ENCODE measurements around the gene AP1M1. TPM values are rescaled to one million over a fixed set of nuclear protein-coding genes. Genes with fewer than 3 reads are reported as not detected.
"Not testable (repeated sequence)": the region's sequence is repeated elsewhere in the genome, so short reads cannot be mapped to it uniquely, and the experiment has no call there.

AP1M1 gene
- total RNA-seq, 1 donor from 2014 or later: 162 TPM

GRCh38 chr19:16175954-16176353, 21.8 kb upstream of the AP1M1 start:
- DNase-seq (ENCODE audit: low spot score in 2 of 2): no peak
- no peak overlapping the region for H3K27ac ChIP-seq
- no peaks in the 10 kb centered on the region for H3K36me3 ChIP-seq
- no peaks in the 10 kb centered on the region for H3K27me3 ChIP-seq
- no peak for TF ChIP-seq CTCF (IDR thresholded peaks at IDR 0.05)
- intact Hi-C loops (cut with DNase I): loop anchor here (2.0 kb wide), 1 partner anchor 543 kb away; no protein-coding TSS in a partner anchor
- no peaks in the 10 kb centered on the region for H3K4me1 ChIP-seq
- H3K9me3 ChIP-seq: peaks cover 0 to 10% of the 10 kb centered on the region in 2 donors
- no peak overlapping the region for H3K4me3 ChIP-seq

DNA sequence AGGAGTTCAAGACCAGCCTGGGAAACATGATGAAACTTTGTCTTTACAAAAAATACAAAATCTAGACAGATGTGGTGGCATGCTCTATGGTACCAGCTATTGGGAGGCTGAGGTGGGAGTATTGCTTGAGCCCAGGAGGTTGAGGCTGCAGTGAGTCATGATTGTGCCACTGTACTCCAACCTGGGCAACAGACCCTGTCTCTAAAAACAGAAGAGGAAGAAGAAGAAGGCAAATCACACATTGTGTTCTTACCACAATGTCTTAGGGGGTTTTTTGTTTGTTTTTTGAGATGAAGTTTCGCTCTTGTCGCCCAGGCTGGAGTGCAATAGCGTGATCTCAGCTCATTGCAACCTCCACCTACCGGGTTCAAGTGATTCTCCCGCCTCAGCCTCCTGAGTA, 18.8 kb upstream of the AP1M1 start:
- H3K27me3 ChIP-seq; H3K36me3 ChIP-seq; H3K4me3 ChIP-seq; H3K27ac ChIP-seq; H3K4me1 ChIP-seq; intact Hi-C loops (cut with DNase I); DNase-seq (ENCODE audit: low spot score in 2 of 2): not testable (repeated sequence)
- H3K9me3 ChIP-seq: peaks cover 0 to 10% of the 10 kb centered on the region in 2 donors

- Histone ChIP-seq H3K4me1 (peaks cover 0 to 4% of the 10 kb centered on the region in 2 donors), H3K36me3 (no peaks in the 10 kb centered on the region), H3K9me3 (peaks cover 0 to 3% of the 10 kb centered on the region in 2 donors), H3K4me3 (no peak overlapping the region), H3K27me3 (no peaks in the 10 kb centered on the region), H3K27ac (no peak overlapping the region)
- no peak for TF ChIP-seq CTCF (IDR thresholded peaks at IDR 0.05)
- intact Hi-C loops (cut with DNase I): loop anchor here (10.0 kb wide), 1 partner anchor 346 kb away; no protein-coding TSS in a partner anchor
- no peak for DNase-seq (ENCODE audit: low spot score in 2 of 2)
Measured at GRCh38 chr19:16180611-16181010, 17.1 kb upstream of the AP1M1 start.

DNA sequence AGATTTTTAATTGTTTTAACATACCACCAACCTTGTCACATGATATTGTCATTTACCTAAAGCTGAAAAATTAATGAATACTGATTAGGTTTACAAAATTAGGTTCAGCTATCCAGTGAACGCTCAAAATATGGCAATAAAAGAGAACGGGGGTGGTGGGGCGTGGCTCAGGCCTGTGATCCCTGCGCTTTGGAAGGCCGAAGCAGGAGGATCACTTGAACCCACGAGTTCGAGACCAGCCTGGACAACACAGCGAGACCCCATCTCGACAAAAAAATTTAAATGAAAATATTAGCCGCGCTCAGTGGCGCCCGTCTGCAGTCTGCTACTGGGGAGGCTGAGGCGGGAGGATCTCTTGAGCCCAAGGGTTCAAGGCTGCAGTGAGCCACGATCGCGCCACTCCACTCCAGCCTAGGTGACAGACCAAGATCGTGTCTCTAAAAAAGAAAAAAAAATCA, 13.0 kb upstream of the AP1M1 start:
- peak overlapping the region; percentile 87 to 95 for H3K4me3 ChIP-seq
- no peak for DNase-seq (ENCODE audit: low spot score in 2 of 2)
- no peaks in the 10 kb centered on the region for H3K9me3 ChIP-seq
- H3K36me3 ChIP-seq: peaks cover 9 to 15% of the 10 kb centered on the region in 2 donors
- peaks cover 3 to 17% of the 10 kb centered on the region in 2 donors for H3K4me1 ChIP-seq
- no peak overlapping the region for H3K27ac ChIP-seq
- H3K27me3 ChIP-seq: no peaks in the 10 kb centered on the region
- intact Hi-C loops (cut with DNase I): loop anchor here (1.0 to 10.0 kb wide), 3 partner anchors 13 to 350 kb away; partner anchors contain the start of genes AP1M1 and RAB8A
- TF ChIP-seq CTCF (IDR thresholded peaks at IDR 0.05): no peak

GRCh38 chr19:16185123-16185767, 12.5 kb upstream of the AP1M1 start, which contains the start of gene FAM32A:
FAM32A (plus strand) TSS chr19:16185410; CDS start chr19:16185443, 33 bp downstream.
- Histone ChIP-seq H3K9me3 (no peaks in the 10 kb centered on the region), H3K36me3 (peaks cover 13 to 21% of the 10 kb centered on the region in 2 donors), H3K4me3 (peak within 1 kb of the TSS; percentile 87 to 95), H3K4me1 (peaks cover 3 to 17% of the 10 kb centered on the region in 2 donors), H3K27me3 (no peaks in the 10 kb centered on the region), H3K27ac (peak within 1 kb of the TSS; percentile 77 to 85)
- peak; percentile 9 to 37 (median 22) for TF ChIP-seq CTCF (IDR thresholded peaks at IDR 0.05)
- peak; percentile 98 to 100 for DNase-seq (ENCODE audit: low spot score in 2 of 2)
- intact Hi-C loops (cut with DNase I): loop anchor here (1.0 to 10.0 kb wide), 3 partner anchors 12 to 350 kb away; partner anchors contain the start of genes AP1M1 and RAB8A

- peaks cover 18 to 26% of the 10 kb centered on the region in 2 donors for H3K36me3 ChIP-seq
- peaks cover 3 to 17% of the 10 kb centered on the region in 2 donors for H3K4me1 ChIP-seq
- peak overlapping the region; percentile 87 to 95 for H3K4me3 ChIP-seq
- intact Hi-C loops (cut with DNase I): loop anchor here (1.0 to 10.0 kb wide), 3 partner anchors 12 to 351 kb away; partner anchors contain the start of genes AP1M1 and RAB8A
- no peaks in the 10 kb centered on the region for H3K27me3 ChIP-seq
- peak in 1 of 2 donors; percentile 69 for DNase-seq (ENCODE audit: low spot score in 2 of 2)
- H3K9me3 ChIP-seq: no peaks in the 10 kb centered on the region
- H3K27ac ChIP-seq: peak overlapping the region; percentile 77 to 85
- peak in 1 of 3 experiments; percentile 24 for TF ChIP-seq CTCF (IDR thresholded peaks at IDR 0.05)
Measured at GRCh38 chr19:16185768-16186123, 12.0 kb upstream of the AP1M1 start.
